ENCODE results near the gene NDUFB2. TPM values are rescaled to one million over a fixed set of nuclear protein-coding genes. Genes with fewer than 3 reads are reported as not detected.
"Not testable (repeated sequence)": the region's sequence is repeated elsewhere in the genome, so short reads cannot be mapped to it uniquely, and the experiment has no call there.

The NDUFB2 gene
- total RNA-seq, result 124 and 217 TPM in 2 replicates

- peak; percentile 84 for DNase-seq
Observed at GRCh38 chr7:140696680-140697446, at the start of gene NDUFB2. Gene NDUFB2 (plus strand): TSS chr7:140696708. CDS start chr7:140696745, 37 bp downstream.

- DNase-seq, result no peak
Observed at GRCh38 chr7:140646931-140647647, 49.4 kb upstream of the NDUFB2 start.

GRCh38 chr7:140649556-140650205, 46.8 kb upstream of the NDUFB2 start:
- peak; percentile 38 for DNase-seq

- DNase-seq, result no peak
Observed at GRCh38 chr7:140650367-140650766, 46.1 kb upstream of the NDUFB2 start.

GRCh38 chr7:140653319-140654108, 43.0 kb upstream of the NDUFB2 start:
- peak; percentile 85 for DNase-seq

GRCh38 chr7:140654109-140654387, 42.5 kb upstream of the NDUFB2 start:
- no peak for DNase-seq

- DNase-seq, result no peak
Observed at GRCh38 chr7:140654661-140655060, 41.8 kb upstream of the NDUFB2 start.

- DNase-seq, result peak; percentile 48
Observed at GRCh38 chr7:140655511-140656408, 40.7 kb upstream of the NDUFB2 start.

GRCh38 chr7:140656548-140657515, 39.7 kb upstream of the NDUFB2 start:
- peak; percentile 68 for DNase-seq

GRCh38 chr7:140657891-140658290, 38.6 kb upstream of the NDUFB2 start:
- no peak for DNase-seq

GRCh38 chr7:140659856-140660255, 36.7 kb upstream of the NDUFB2 start:
- DNase-seq, result no peak

- peak; percentile 27 for DNase-seq
Observed at GRCh38 chr7:140661124-140661523, 35.4 kb upstream of the NDUFB2 start.

- DNase-seq, result not testable (repeated sequence)
Observed at GRCh38 chr7:140662938-140663337, 33.6 kb upstream of the NDUFB2 start.

GRCh38 chr7:140667476-140667875, 29.0 kb upstream of the NDUFB2 start:
- DNase-seq, result peak; percentile 15

GRCh38 chr7:140668641-140669040, 27.9 kb upstream of the NDUFB2 start:
- no peak for DNase-seq

- no peak for DNase-seq
Observed at GRCh38 chr7:140669352-140669751, 27.2 kb upstream of the NDUFB2 start.

GRCh38 chr7:140669862-140670261, 26.6 kb upstream of the NDUFB2 start:
- DNase-seq, result not testable (repeated sequence)

- no peak for DNase-seq
Observed at GRCh38 chr7:140670343-140670935, 26.1 kb upstream of the NDUFB2 start.

- DNase-seq, result no peak
Observed at GRCh38 chr7:140671966-140672365, 24.5 kb upstream of the NDUFB2 start.

All from dermis blood vessel endothelial cell (primary cell).